A673 (cell line): Measurements from ENCODE around the gene RBM39.

Experiments used
- CTCF ChIP-seq: fragments of 300-800, 200-600 bp; sonication (generic); conservative IDR thresholded peaks from 2 replicates; pipeline ENCODE4 v1.5.1; 2017; ENCODE audit warnings: low read depth, mild to moderate bottlenecking, antibody characterized with exemption, low read length, moderate library complexity, mixed read lengths
- EZH2 ChIP-seq: fragments of 200-600 bp; sonication (generic); IDR thresholded peaks from 2 replicates; pipeline ENCODE4 v1.6.1; 2017; ENCODE audit warnings: borderline replicate concordance, low read depth, mild to moderate bottlenecking, mixed read lengths, antibody characterized with exemption, low read length; ENCODE audit not compliant: poor library complexity, severe bottlenecking

GRCh38 chr20:35718972-35719635, 23.0 kb downstream of the RBM39 start:
- no peak for TF ChIP-seq CTCF
- no peak for TF ChIP-seq EZH2
